Mesenchymal stem cell (in vitro differentiated cells and primary cell): ENCODE results near the gene VEPH1.
A peak's percentile ranks its signal among the peaks of the same experiment; 100 is the strongest.

Experiments used
- DNase-seq: peaks from one replicate; pipeline ENCODE4 v3.0.0-alpha.2; 2013
- H2AFZ ChIP-seq: one replicate; pipeline ENCODE4 v1.6.1; 2013; ENCODE audit warnings: low read depth, mild to moderate bottlenecking, control low read depth, inconsistent platforms, low read length, moderate library complexity
- H2AK5ac ChIP-seq: 2 replicates; pipeline ENCODE4 v1.6.1; 2013; ENCODE audit warnings: low read length, moderate library complexity, mild to moderate bottlenecking, inconsistent platforms; ENCODE audit not compliant: severe bottlenecking
- H2BK120ac ChIP-seq: one replicate; pipeline ENCODE4 v1.6.1; 2013; ENCODE audit warnings: low read depth, mild to moderate bottlenecking, inconsistent platforms, low read length, moderate library complexity
- H2BK12ac ChIP-seq, 2 experiments: one replicate each; pipeline ENCODE4 v1.6.1; 2013; ENCODE audit warnings: inconsistent platforms in 2 of 2, low read length in 2 of 2, mild to moderate bottlenecking in 2 of 2, moderate library complexity in 2 of 2, control low read depth in 1 of 2
- H2BK15ac ChIP-seq: one replicate; pipeline ENCODE4 v1.6.1; 2013; ENCODE audit warnings: mild to moderate bottlenecking, low read depth, inconsistent platforms; ENCODE audit not compliant: poor library complexity, severe bottlenecking
- H2BK5ac ChIP-seq: 2 replicates; pipeline ENCODE4 v1.6.1; 2013; ENCODE audit warnings: low read depth, mild to moderate bottlenecking, low read length, control low read depth, inconsistent platforms; ENCODE audit not compliant: poor library complexity, severe bottlenecking
- H3K14ac ChIP-seq, 2 experiments: one replicate each; pipeline ENCODE4 v1.6.1; 2013; ENCODE audit warnings: inconsistent platforms in 2 of 2, low read length in 2 of 2, control low read depth in 1 of 2, mild to moderate bottlenecking in 1 of 2, moderate library complexity in 1 of 2
- H3K18ac ChIP-seq, 2 experiments: one replicate each; pipeline ENCODE4 v1.6.1; 2013; ENCODE audit warnings: inconsistent platforms in 2 of 2, low read length in 2 of 2, control low read depth in 1 of 2, low read depth in 1 of 2, mild to moderate bottlenecking in 1 of 2
- H3K23ac ChIP-seq, 2 experiments: one replicate each; pipeline ENCODE4 v1.6.1; 2013; ENCODE audit warnings: inconsistent platforms in 2 of 2, low read length in 2 of 2, mild to moderate bottlenecking in 2 of 2, moderate library complexity in 2 of 2, control low read depth in 1 of 2
- H3K27ac ChIP-seq: 2 replicates; pipeline ENCODE4 v1.5.1; 2013; ENCODE audit warnings: mild to moderate bottlenecking, moderate library complexity, low read length, control low read depth, inconsistent platforms; ENCODE audit not compliant: poor library complexity, severe bottlenecking
- H3K27me3 ChIP-seq, 2 experiments: 2 replicates each; pipeline versions ENCODE4 v1.6.1 to v1.7.0; 2013; ENCODE audit warnings: low read length in 2 of 2, mild to moderate bottlenecking in 2 of 2, moderate library complexity in 2 of 2, control low read depth in 1 of 2, inconsistent platforms in 1 of 2; ENCODE audit not compliant: control insufficient read depth in 1 of 2, insufficient read depth in 1 of 2
- H3K36me3 ChIP-seq, 2 experiments: 2 replicates each; pipeline versions ENCODE4 v1.6.1 to v1.7.0; 2013; ENCODE audit warnings: low read length in 2 of 2, control low read depth in 1 of 2, inconsistent platforms in 1 of 2, low read depth in 1 of 2, mild to moderate bottlenecking in 1 of 2; ENCODE audit not compliant: insufficient read depth in 2 of 2, control insufficient read depth in 1 of 2
- H3K4ac ChIP-seq, 2 experiments: one replicate each; pipeline ENCODE4 v1.6.1; 2013; ENCODE audit warnings: inconsistent platforms in 2 of 2, low read length in 2 of 2, mild to moderate bottlenecking in 2 of 2, moderate library complexity in 2 of 2, control low read depth in 1 of 2, low read depth in 1 of 2
- H3K4me1 ChIP-seq: 2 replicates; pipeline ENCODE4 v1.6.1; 2013; ENCODE audit warnings: low read depth, low read length, control low read depth; ENCODE audit not compliant: control insufficient read depth, insufficient read depth
- H3K4me2 ChIP-seq: 2 replicates; pipeline ENCODE4 v1.6.1; 2013; ENCODE audit warnings: low read length, mild to moderate bottlenecking, inconsistent platforms; ENCODE audit not compliant: poor library complexity, severe bottlenecking
- H3K4me3 ChIP-seq, 2 experiments: 2 replicates each; pipeline versions ENCODE4 v1.5.1 to v1.7.0; 2013; ENCODE audit warnings: low read length in 2 of 2, mild to moderate bottlenecking in 2 of 2, control low read depth in 1 of 2, low read depth in 1 of 2; ENCODE audit not compliant: insufficient read depth in 1 of 2
- H3K79me1 ChIP-seq: replicated peaks from 2 replicates; pipeline ENCODE4 v1.6.1; 2013; ENCODE audit warnings: mild to moderate bottlenecking, control low read depth, low read length, inconsistent platforms; ENCODE audit not compliant: poor library complexity, severe bottlenecking
- H3K9ac ChIP-seq: 2 replicates; pipeline ENCODE4 v1.7.0; 2013; ENCODE audit warnings: mild to moderate bottlenecking, low read length, moderate library complexity
- H3K9me3 ChIP-seq: 2 replicates; pipeline ENCODE4 v1.7.0; 2013; ENCODE audit warnings: mild to moderate bottlenecking, low read length; ENCODE audit not compliant: control insufficient read depth
- H4K8ac ChIP-seq: one replicate; pipeline ENCODE4 v1.6.1; 2013; ENCODE audit warnings: inconsistent platforms, mild to moderate bottlenecking, low read length, moderate library complexity
- H4K91ac ChIP-seq: one replicate; pipeline ENCODE4 v1.6.1; 2013; ENCODE audit warnings: mild to moderate bottlenecking, low read length, inconsistent platforms
- WGBS: methylation state at CpG from one replicate; pipeline ENCODE4 v1.1.7; 2013; ENCODE audit warnings: mixed read lengths; 5-methylcytosine and 5-hydroxymethylcytosine counted together

The VEPH1 gene

DNA sequence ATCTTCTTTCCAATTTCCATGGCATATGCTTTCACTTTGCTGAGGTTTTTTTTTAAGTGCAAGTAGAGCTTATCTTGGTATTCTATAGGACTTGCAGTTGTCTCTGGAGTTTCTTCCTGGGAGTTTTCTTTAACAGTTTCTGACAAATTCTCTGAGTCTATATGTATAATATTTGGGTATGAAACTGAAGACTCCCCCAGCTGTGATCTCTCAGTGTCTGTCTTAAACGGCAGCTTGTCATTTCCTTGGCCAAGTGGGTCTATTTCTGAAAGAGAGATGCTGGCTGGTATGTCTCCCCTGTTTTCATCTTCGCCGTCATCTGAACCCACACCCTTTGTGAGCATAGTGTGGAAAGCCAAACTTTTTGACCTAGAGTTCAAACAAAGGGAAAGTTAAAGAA is 139.8 kb downstream of the VEPH1 start:
- H4K91ac ChIP-seq: no peak overlapping the region
- no peak overlapping the region for H4K8ac ChIP-seq
- no peak overlapping the region for H2BK12ac ChIP-seq
- H3K27ac ChIP-seq: no peak overlapping the region
- H3K4me2 ChIP-seq: no peak overlapping the region
- H2AFZ ChIP-seq: no peak overlapping the region
- no peak overlapping the region for H3K9ac ChIP-seq
- WGBS: 92% methylated on average over 3 of the region's 3 CpGs
- peaks cover 12% of the 10 kb centered on the region for H3K4me1 ChIP-seq
- no peaks in the 10 kb centered on the region for H3K9me3 ChIP-seq
- no peak overlapping the region for H2BK5ac ChIP-seq
- no peak overlapping the region for H2BK15ac ChIP-seq
- H3K4me3 ChIP-seq: no peak overlapping the region
- no peak overlapping the region for H3K18ac ChIP-seq
- no peak overlapping the region for H3K23ac ChIP-seq
- H3K4ac ChIP-seq: no peak overlapping the region
- peaks cover 9% of the 10 kb centered on the region for H3K79me1 ChIP-seq
- no peak overlapping the region for H3K14ac ChIP-seq
- no peaks in the 10 kb centered on the region for H3K27me3 ChIP-seq
- H2AK5ac ChIP-seq: peak overlapping the region; percentile 85
- H2BK120ac ChIP-seq: no peak overlapping the region
- peaks cover 0 to 6% of the 10 kb centered on the region in 2 experiments for H3K36me3 ChIP-seq
- no peak for DNase-seq

DNA sequence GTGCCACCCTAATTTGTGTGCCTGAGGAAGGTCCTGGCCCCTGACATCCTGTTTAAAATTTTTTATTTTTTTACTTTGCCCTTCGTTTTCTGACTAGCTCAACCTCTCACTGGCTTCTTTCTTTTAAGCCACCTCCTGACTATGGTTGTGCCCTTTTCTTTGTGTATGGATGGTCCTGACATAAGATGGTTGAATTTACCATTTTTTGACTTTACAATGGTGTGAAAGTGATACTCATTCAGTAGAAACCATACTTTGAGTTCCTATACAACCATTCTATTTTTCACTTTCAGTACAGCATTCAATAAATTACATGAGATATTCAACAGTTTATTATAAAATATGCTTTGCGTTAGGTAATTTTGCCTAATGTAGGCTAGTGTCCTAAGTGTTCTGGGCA is 140.9 kb downstream of the VEPH1 start:
- H3K4me1 ChIP-seq: peaks cover 10% of the 10 kb centered on the region
- no peak overlapping the region for H3K4me3 ChIP-seq
- H2BK15ac ChIP-seq: no peak overlapping the region
- H2BK12ac ChIP-seq: no peak overlapping the region
- WGBS: 100% methylated on average over 1 of the region's 2 CpGs
- H3K79me1 ChIP-seq: peaks cover 6% of the 10 kb centered on the region
- no peak overlapping the region for H2BK120ac ChIP-seq
- no peak overlapping the region for H3K27ac ChIP-seq
- H3K27me3 ChIP-seq: no peaks in the 10 kb centered on the region
- no peak for DNase-seq
- no peak overlapping the region for H3K9ac ChIP-seq
- no peak overlapping the region for H3K4ac ChIP-seq
- H3K9me3 ChIP-seq: no peaks in the 10 kb centered on the region
- no peak overlapping the region for H3K14ac ChIP-seq
- H2AFZ ChIP-seq: no peak overlapping the region
- H4K91ac ChIP-seq: no peak overlapping the region
- no peak overlapping the region for H2BK5ac ChIP-seq
- H3K23ac ChIP-seq: no peak overlapping the region
- H2AK5ac ChIP-seq: no peak overlapping the region
- H3K4me2 ChIP-seq: no peak overlapping the region
- no peak overlapping the region for H3K18ac ChIP-seq
- H3K36me3 ChIP-seq: peaks cover 0 to 6% of the 10 kb centered on the region in 2 experiments
- H4K8ac ChIP-seq: no peak overlapping the region

DNA sequence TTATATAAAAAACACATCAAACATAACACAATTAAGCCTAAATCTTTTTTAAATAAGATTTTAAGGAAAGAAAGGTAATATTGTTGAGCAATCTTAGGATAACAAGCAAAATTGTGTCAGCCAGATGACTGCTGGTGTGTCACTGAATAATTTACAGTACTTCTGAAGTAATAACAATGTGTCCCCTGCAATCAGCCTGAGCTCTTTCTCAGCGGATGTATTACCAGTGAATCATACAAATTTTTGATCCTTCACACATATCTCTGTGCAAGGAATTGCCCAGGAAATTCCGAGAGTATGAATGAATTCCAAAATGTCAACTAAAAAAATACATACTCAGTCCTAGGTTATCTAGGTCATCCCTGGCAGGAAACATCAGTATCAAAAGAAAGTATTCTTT is 143.2 kb downstream of the VEPH1 start:
- Histone ChIP-seq H3K9ac (peak overlapping the region; percentile 10), H3K4ac (no peak overlapping the region), H3K27ac (no peak overlapping the region), H3K79me1 (peaks cover 1% of the 10 kb centered on the region), H3K4me3 (peak overlapping the region in 1 of 2 experiments; percentile 13), H3K9me3 (no peaks in the 10 kb centered on the region), H2AFZ (no peak overlapping the region), H4K91ac (no peak overlapping the region), H2BK120ac (no peak overlapping the region), H2BK15ac (no peak overlapping the region), H3K27me3 (no peaks in the 10 kb centered on the region), H2BK12ac (no peak overlapping the region), H3K18ac (no peak overlapping the region), H2BK5ac (no peak overlapping the region), H3K23ac (no peak overlapping the region), H3K4me1 (peaks cover 5% of the 10 kb centered on the region), H2AK5ac (no peak overlapping the region), H3K4me2 (no peak overlapping the region), H4K8ac (no peak overlapping the region), H3K14ac (no peak overlapping the region), H3K36me3 (peaks cover 0 to 6% of the 10 kb centered on the region in 2 experiments)
- DNase-seq: peak; percentile 59
- WGBS: 2% methylated on average over 2 of the region's 2 CpGs

DNA sequence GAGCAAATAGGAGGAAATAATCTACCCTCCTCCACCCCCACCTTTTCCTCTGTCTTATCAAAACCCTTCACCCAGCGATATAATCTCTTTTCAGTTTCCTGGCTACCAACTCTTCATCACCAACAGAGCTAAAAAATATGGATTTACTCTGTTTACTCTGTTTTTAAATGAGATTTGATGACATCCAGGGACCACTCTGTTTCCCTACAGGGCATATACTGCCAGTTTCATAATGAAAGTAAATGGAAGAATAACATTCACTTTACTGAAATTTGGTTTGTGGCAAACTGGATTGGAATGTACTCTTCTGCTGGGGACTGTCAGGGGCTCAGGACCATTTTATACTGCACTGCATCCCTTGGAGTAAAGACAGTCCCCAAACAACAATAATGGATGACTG is 146.7 kb downstream of the VEPH1 start:
- Histone ChIP-seq H3K14ac (no peak overlapping the region), H4K8ac (no peak overlapping the region), H4K91ac (no peak overlapping the region), H3K4me2 (no peak overlapping the region), H3K4ac (no peak overlapping the region), H3K18ac (no peak overlapping the region), H2BK5ac (no peak overlapping the region), H3K36me3 (no peaks in the 10 kb centered on the region), H2BK12ac (no peak overlapping the region), H3K27me3 (no peaks in the 10 kb centered on the region), H3K9me3 (no peaks in the 10 kb centered on the region), H3K9ac (no peak overlapping the region), H3K4me1 (peaks cover 5% of the 10 kb centered on the region), H3K79me1 (peaks cover 1% of the 10 kb centered on the region), H2AK5ac (no peak overlapping the region), H3K4me3 (no peak overlapping the region), H3K23ac (no peak overlapping the region), H2AFZ (no peak overlapping the region), H2BK120ac (no peak overlapping the region), H3K27ac (no peak overlapping the region), H2BK15ac (no peak overlapping the region)
- no CpG with 5 or more reads among the region's 1 CpG for whole genome bisulfite sequencing
- no peak for DNase-seq
